Measurements from ENCODE around the gene UBR3. TPM values are rescaled to one million over a fixed set of nuclear protein-coding genes. Genes with fewer than 3 reads are reported as not detected.

Gene UBR3
- total and polyA plus RNA-seq, 2 experiments from 2014 or later = 10.7 to 28.0 TPM

- TF ChIP-seq CTCF (conservative IDR thresholded peaks at IDR 0.05; ENCODE audit: low read depth in 2 of 2) (no peak), ZNF114 (CRISPR knock-in tag; IDR thresholded peaks at IDR 0.05) (no peak), CREB1 (CRISPR knock-in tag; IDR thresholded peaks at IDR 0.05; ENCODE audit: low read depth) (no peak)
- TF ChIP-seq, protein P1, sequence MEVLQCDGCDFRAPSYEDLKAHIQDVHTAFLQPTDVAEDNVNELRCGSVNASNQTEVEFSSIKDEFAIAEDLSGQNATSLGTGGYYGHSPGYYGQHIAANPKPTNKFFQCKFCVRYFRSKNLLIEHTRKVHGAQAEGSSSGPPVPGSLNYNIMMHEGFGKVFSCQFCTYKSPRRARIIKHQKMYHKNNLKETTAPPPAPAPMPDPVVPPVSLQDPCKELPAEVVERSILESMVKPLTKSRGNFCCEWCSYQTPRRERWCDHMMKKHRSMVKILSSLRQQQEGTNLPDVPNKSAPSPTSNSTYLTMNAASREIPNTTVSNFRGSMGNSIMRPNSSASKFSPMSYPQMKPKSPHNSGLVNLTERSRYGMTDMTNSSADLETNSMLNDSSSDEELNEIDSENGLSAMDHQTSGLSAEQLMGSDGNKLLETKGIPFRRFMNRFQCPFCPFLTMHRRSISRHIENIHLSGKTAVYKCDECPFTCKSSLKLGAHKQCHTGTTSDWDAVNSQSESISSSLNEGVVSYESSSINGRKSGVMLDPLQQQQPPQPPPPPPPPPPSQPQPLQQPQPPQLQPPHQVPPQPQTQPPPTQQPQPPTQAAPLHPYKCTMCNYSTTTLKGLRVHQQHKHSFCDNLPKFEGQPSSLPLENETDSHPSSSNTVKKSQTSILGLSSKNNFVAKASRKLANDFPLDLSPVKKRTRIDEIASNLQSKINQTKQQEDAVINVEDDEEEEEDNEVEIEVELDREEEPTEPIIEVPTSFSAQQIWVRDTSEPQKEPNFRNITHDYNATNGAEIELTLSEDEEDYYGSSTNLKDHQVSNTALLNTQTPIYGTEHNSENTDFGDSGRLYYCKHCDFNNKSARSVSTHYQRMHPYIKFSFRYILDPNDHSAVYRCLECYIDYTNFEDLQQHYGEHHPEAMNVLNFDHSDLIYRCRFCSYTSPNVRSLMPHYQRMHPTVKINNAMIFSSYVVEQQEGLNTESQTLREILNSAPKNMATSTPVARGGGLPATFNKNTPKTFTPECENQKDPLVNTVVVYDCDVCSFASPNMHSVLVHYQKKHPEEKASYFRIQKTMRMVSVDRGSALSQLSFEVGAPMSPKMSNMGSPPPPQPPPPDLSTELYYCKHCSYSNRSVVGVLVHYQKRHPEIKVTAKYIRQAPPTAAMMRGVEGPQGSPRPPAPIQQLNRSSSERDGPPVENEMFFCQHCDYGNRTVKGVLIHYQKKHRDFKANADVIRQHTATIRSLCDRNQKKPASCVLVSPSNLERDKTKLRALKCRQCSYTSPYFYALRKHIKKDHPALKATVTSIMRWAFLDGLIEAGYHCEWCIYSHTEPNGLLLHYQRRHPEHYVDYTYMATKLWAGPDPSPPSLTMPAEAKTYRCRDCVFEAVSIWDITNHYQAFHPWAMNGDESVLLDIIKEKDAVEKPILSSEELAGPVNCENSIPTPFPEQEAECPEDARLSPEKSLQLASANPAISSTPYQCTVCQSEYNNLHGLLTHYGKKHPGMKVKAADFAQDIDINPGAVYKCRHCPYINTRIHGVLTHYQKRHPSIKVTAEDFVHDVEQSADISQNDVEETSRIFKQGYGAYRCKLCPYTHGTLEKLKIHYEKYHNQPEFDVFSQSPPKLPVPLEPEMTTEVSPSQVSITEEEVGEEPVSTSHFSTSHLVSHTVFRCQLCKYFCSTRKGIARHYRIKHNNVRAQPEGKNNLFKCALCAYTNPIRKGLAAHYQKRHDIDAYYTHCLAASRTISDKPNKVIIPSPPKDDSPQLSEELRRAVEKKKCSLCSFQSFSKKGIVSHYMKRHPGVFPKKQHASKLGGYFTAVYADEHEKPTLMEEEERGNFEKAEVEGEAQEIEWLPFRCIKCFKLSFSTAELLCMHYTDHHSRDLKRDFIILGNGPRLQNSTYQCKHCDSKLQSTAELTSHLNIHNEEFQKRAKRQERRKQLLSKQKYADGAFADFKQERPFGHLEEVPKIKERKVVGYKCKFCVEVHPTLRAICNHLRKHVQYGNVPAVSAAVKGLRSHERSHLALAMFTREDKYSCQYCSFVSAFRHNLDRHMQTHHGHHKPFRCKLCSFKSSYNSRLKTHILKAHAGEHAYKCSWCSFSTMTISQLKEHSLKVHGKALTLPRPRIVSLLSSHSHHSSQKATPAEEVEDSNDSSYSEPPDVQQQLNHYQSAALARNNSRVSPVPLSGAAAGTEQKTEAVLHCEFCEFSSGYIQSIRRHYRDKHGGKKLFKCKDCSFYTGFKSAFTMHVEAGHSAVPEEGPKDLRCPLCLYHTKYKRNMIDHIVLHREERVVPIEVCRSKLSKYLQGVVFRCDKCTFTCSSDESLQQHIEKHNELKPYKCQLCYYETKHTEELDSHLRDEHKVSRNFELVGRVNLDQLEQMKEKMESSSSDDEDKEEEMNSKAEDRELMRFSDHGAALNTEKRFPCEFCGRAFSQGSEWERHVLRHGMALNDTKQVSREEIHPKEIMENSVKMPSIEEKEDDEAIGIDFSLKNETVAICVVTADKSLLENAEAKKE (CRISPR knock-in tag; IDR thresholded peaks at IDR 0.05) = no peak
Observed at GRCh38 chr2:169977530-169977929, 150.3 kb downstream of the UBR3 start (continued).

GRCh38 chr2:169978402-169979017 is 151.3 kb downstream of the UBR3 start:
- Mint-ChIP-seq H3K4me3 (no peak overlapping the region), H3K27me3 (ENCODE audit: insufficient read depth, low read depth, poor library complexity) (peaks cover 2% of the 10 kb centered on the region), H3K27ac (no peak overlapping the region), H3K9me3 (peaks cover 20% of the 10 kb centered on the region), H3K36me3 (ENCODE audit: low read depth) (peaks cover 33% of the 10 kb centered on the region), H3K4me1 (peaks cover 3% of the 10 kb centered on the region; the same call in 2 of the 3 replicates)
- TF ChIP-seq, protein P2, sequence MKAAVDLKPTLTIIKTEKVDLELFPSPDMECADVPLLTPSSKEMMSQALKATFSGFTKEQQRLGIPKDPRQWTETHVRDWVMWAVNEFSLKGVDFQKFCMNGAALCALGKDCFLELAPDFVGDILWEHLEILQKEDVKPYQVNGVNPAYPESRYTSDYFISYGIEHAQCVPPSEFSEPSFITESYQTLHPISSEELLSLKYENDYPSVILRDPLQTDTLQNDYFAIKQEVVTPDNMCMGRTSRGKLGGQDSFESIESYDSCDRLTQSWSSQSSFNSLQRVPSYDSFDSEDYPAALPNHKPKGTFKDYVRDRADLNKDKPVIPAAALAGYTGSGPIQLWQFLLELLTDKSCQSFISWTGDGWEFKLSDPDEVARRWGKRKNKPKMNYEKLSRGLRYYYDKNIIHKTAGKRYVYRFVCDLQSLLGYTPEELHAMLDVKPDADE (IDR thresholded peaks at IDR 0.05) = no peak
- TF ChIP-seq CTCF (conservative IDR thresholded peaks at IDR 0.05; ENCODE audit: low read depth in 2 of 2) (no peak), NANOG (IDR thresholded peaks at IDR 0.05; ENCODE audit: borderline replicate concordance) (no peak)
- H2AFZ ChIP-seq = no peak overlapping the region
- peak; percentile 82 for ATAC-seq
- H4K20me1 ChIP-seq (replicated peaks; ENCODE audit: insufficient read depth) = no peaks in the 10 kb centered on the region
- DNase-seq (ENCODE audit: low spot score) = peak; percentile 4
- H3K9me2 ChIP-seq (ENCODE audit: insufficient read depth) = peaks cover 4% of the 10 kb centered on the region; the same call in 1 of the 2 replicates
- H3K4me3 ChIP-seq = no peak overlapping the region
- H3K4me2 ChIP-seq = no peak overlapping the region
- no peak overlapping the region for H3K27ac ChIP-seq (ENCODE audit: low read depth)
- H3F3A ChIP-seq (replicated peaks; ENCODE audit: low read depth) = no peaks in the 10 kb centered on the region
- no peaks in the 10 kb centered on the region for H3K79me2 ChIP-seq (replicated peaks; ENCODE audit: insufficient read depth)
- no peaks in the 10 kb centered on the region for H3K27me3 ChIP-seq (ENCODE audit: insufficient read depth)
- peaks cover 10% of the 10 kb centered on the region for H3K36me3 ChIP-seq (ENCODE audit: insufficient read depth)
- H3K4me1 ChIP-seq (ENCODE audit: insufficient read depth) = no peaks in the 10 kb centered on the region

All from GM23338 (cell line).